Activated CD4-positive, alpha-beta T cell treated with anti-CD3 and anti-CD28 coated beads for 24 hours (primary cell): ENCODE results near the gene HOXA2.

Source experiments
- DNase-seq, 2 donors: peaks; one replicate each; pipeline ENCODE4 v3.0.0-alpha.2; 2020; ENCODE audit warnings: low read depth in 2 of 2

The HOXA2 gene

DNA sequence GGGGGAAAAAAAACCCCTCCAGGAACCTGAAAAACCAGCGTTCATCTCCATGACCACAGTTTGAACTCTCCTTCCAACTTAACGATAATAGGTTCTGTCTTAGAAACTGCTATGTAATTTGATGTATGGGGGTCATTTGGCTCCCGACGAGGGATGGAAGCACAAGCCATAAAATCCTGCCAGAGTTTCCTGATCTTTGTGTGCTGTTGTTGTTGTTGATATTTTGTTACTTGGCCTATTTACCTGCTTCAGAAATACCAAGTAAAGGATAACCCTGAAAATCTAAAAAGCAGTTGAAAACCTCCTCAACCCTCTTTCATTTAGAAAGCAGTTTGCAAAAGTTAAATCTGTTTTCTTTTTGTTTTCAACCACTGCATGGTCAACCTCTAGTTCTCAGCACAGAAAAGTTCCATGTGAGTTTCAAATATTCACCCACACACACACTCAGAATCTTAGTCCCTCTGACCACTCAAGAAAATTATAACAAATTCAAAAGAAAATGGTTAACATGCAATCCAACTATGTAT is 9.3 kb upstream of the HOXA2 start:
- DNase-seq, result no peak

DNA sequence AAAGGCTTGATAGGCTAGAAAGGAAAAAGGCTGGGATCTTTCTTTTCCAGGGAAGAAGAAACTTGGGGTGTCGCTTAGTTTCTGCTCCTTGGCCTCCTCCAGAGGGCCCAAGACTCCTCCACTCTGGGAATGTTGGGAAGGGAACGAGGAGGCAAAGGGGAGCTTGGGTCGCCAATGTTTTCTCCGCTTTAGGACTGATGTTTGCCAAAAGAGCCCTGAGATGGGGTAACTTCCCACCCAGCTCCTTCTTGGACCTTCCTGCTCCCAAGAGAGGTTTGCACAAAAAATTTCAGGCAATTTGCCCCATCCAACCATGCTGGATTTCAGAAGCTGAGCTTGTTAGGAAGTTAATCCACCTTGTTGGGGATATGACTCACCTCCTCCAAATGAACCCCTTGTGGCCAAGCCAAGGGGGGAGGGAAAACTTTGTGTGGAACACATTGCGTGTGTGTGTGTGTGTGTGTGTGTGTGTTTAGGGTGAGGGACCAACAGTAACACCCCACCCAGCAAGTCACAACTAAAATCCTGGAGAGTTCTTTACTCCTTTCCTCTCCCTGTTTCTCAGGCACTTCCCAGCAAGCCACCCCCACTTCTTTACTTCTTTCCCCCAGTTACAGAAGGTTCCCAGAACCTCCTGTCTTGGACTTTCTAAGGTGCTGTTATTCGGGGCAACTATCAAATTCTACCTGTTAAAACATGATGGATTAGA is 8.7 kb upstream of the HOXA2 start:
- no peak for DNase-seq

DNA sequence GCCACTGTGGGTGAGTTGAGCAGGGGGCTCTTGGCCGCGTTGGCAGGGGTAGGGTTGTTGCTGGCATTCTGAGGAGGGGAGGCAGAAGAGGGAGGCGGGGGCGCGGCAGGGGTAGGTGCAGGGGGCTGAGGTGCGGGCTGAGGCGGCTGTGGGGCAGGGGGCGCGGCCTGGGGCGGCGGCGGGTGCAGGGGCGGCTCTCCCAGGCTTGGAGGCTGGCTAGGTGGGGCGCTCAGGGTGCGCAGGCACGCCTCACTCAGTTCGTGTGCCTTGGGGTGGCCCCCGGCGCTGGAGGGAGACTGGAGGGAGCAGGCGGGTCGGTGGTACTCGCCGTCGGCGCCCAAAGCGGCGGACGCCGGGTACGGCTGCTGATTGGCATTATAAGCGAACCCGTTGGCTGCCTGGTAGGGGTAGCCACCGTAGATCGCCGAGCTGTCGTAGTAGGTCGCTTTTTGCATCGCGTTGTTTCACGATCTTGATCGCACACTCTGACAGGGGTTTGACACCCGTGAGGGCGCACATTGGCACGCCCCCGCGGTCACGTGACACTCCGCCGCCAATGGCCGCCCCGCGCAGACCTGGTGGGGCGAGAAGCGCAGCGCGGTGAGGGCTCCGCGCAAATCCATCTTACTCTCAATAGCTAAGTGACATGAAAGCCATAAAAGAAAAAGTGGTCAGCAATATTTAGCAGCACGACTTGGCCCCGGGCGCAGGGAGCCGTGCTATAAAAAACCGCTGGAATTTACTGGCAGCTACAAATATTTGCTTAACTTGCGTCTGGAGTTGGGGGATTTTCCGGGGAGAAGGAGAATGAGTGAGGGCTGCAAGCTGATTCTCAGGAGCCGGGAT is 7.9 kb upstream of the HOXA2 start:
- no peak for DNase-seq

DNA sequence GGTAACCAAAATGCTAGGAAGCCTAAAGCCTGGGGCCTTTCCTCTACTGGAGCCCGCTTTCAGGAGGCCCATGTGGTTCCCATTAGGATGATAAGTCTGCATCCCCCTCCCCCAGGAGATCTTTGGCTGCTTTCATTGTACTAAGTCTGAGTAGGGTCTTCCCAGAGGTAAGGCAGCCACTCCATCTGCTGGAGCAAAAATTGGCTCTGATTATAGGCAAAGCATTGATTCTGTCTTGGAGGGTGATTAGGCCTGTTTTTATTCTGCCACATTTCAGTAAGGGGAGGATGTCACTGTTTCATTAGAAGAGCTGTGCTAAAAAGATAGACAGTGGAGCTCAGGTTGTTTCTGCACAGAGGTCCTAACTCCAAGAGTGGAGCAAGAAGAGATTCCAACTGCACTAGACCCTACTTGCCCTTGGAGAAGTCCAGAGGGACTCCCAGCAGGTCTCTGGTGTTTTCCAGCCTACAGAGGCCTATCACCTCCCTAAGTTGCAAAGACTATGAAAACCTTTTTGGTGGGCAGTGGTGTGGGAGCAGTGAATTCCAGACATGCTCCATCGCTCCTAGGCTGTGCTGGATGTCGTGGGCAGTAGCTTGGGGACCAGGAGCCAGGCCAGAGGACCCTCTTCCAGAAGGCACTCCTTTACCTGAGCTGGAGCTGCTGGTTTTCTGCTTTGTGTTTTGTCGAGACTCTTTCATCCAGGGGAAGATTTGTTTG is 7.1 kb upstream of the HOXA2 start:
- no peak for DNase-seq

DNA sequence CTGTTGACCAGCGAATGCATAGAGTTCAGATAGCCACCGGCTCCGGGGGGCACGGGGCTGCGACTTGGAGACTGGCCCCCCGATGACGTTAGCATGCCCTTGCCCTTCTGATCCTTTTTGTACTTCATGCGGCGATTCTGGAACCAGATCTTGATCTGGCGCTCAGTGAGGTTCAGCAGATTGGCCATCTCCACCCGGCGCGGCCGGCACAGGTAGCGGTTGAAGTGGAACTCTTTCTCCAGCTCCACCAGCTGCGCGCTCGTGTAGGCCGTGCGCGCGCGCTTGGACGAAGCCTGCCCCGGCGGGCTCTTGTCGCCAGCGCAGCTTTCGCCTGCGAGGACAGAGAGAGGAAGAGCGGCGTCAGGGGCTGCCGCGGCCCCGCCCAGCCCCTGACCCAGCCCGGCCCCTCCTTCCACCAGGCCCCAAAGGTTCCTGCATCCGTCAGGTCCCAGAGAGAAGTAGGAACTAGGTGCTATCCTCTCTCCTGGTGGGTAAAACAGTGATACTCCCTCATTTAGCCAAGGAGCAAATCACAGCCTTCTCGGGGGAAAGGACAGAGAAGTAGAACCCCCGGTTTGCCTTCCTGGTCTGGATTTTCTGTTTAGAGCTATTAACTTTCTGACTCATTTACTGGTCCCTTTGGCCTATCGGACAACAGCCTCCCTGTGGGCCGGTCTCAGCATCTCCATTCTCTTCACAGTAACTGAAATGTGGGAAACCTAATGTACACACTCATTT is 6.1 kb upstream of the HOXA2 start:
- DNase-seq, result no peak

DNA sequence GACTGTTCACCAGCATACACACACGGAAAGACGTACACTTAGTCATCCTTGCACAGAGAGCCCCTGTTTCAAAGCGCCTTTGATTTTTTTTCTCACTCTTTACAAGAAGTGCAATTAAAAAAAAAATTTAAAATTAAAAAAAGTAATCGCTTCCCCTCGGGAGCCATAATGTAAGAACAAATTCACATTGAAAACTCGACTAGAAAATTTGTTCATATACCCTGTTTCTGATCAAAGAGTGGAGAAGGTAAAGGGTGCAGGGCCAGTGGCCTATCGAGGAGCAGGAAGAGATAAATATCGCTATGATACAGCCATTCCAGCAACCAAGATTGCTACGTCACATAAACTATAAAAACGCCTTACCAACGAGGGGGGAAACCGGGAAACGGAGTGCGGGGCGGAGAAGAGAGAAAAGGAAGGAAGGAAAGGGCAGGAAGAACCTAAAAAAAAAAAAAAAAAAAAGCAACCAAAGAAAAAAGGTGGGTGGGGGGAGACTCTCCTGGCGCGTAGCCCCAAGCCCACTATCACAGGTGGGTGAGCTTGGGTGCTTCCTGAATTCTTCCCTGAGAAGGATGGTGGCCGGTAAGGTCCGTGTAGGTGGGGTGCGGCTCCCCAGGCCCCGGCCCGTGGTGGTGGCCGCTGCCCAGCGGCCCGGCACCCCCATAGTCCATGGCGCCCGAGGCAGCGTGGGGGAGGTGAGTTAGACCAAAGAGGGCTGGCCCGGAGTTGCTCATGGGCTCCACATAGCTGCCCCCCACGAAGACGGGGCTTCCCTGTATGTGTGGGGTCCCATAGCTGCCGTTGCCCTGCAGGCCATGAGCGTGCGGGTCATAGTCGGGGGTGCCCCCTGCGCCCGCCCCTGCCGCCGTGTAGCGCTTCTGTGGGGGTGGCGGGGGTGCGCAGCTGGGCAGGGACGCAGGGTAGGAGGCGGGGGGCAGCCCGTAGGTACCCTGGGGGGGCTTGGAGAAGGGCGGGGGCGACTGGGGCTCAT is 5.2 kb upstream of the HOXA2 start:
- DNase-seq, result no peak

DNA sequence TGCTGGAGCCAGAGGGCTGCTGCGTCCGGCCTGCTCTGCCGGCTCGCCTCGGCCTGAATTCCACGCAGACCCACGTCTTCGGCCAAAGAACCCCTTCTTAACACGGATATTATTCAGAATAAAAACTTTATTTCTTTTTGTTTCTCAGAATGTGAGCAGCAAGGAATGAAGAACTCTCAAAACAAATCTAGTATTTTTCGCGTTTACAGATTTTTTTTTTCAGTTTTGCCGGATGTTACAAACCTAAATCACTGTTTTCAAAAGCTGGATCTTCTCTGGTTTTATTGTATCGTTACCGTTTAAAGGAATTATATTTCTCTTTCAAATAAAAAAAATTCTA is 4.4 kb upstream of the HOXA2 start:
- no peak for DNase-seq

DNA sequence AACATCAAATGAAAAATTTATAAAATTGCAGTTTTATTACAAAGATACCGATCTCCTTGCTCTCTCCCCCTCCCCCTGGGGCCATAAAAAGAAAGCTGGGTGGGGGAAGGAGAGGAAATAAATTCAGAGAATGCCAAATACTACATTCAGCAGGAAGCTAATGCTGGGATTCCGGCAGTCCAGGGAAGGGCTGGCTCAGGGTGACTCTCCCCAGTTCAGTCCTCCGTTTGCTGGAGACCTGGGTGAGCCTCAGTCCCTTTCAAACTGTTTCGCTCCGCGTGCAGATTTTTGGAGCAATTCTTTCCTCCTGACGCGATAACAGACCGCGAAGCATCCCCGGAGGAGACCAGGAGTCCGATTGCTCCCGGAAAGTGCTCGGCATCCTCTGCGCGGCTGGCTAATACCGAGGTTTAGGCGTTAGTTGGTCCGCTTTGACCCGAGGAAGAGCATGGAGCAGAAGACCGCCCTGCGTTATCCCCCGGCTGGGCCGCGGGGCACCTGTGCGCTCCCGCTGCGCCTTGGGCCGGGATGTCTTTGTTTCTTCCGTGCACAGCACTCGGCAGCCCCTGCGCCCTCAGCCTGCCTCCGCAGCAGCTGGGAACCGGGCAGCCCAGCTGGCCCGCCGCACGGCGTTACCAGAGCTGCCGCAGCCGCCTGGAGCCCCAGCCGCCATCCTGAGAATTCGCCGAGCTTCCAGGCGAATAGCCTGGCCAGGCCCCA is 3.9 kb upstream of the HOXA2 start:
- no peak for DNase-seq

DNA sequence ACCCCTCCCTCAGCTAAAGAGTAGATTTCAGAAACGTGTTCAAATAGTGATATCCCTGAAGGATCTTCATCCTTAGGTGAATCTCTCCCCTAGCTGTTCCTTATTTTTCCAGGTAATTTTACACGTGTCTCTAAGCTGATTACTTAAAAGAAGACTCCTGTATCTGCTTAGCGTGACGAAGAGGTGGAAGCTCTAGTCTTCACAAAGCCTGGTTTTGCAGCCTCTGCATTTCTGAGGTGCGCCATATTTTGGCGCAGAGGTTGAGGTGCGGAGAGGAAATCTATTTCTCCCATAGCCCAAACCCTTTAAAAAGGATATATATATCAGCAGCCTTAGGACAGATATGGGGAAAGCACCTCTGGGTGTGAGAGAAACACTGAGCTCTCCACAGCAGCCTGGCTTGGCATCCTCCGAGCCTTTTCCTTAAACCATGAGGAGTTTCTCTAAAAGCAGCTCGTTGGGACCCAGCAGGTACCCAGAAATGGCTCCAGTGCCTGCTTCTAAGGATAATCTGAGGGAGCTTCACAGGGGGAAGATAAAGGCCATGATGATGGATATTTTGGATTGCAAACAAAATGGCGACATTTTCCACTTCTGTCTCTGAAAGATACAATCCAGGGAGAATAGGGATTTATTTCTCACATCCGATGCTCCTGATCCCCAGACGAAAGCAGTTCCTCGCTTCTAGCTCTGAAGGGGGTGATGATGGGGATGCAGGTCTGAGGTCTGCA is 3.0 kb upstream of the HOXA2 start:
- DNase-seq, result no peak

DNA sequence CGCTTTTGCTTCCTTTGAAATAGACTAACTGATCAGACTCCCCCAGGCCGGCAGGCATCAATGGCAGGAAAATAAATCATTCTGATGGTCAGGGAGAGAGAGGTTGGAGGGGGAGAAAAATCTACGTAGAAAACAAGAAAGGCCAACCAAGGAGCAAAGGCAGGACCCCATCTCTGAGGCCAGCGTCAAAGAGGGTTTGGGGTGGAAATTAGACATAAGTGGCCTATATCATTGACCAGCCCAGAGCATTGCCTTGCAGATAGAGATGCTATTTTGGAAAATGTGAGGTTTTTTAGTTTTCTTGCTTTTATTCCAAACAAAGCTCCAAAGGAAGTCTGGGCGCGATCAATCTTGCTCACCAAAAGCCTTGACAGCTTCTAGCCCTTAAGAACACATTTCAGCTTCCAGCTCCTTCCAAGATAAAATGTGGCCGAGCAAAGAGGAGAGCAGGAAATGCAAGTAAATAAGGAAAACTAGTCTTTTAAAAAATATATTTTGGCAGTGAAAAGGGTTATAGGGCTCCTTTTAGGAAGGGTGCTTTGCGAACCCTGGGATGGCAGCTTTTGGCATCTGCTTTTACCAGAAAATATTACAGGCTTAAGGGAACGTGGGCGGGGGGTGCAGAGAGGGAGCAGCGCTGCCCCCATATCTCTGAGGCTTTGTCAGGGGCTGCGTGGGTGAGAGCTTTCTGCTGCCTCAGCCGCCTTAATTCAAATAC is 2.0 kb upstream of the HOXA2 start:
- DNase-seq, result no peak

DNA sequence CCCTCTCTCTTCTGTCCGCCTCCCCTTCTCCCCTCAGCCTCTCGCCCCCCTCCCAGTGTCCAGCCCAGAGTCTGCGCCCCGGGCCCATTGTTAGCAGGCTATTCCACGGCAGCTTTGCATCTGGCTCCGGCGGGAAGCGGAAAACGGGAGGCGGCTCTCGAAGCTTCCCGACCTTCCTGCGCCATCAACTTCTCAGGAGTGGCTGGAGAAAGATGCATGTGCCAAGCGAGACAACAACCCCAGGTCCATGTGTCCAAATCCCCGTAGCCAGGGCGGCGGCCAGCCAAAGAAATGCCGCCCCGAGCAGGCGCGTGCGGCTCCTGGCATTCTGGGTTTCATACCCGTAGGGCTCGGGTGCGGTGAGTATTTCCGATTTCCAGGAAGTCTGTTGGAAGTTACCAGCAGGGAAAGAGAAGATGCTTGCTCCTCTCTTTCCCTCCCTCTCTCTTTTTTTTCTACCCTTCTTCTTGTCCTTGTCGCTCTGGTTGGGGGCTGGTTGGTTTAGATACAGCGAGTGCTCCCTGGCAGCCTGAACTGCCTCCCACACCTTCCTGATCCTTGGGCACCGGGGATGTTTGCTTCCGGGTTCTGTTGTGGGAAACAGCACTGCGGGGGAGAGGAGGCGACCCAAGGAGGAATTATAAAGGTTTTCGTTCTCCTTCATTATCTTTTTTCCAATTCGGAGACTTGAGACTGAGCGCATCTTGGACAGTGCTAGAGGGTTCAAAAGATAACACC is 1.2 kb upstream of the HOXA2 start:
- no peak for DNase-seq

DNA sequence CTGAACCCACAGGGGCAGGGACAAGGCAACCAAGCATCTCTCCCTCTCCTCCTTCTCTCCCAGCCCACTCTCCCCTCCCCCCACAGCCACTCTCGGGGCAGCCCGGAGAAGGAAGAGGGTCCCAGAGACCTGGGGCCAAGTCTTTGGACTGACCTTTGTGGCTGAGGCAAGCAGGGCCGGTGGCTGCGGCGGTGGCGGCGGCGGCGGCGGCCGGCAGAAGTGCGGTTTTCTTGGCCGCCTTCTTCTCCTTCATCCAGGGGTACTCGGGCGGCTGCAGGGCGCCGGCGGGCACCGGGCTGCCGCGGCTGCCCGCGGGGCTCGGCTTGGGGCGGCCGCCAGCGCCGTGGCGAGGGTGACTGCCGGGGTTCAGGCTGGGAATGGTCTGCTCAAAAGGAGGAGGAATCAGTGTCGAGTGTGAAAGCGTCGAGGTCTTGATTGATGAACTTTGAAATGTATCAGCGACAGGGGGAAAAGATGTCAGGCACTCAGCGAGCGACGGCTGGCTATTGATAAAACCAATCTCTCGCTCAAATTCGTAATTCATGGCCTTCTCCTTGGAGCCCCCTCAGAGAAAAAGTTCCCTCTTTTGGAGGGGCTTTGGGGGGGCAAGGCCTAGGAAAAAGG is 414 bp downstream of the HOXA2 start:
- no peak for DNase-seq

DNA sequence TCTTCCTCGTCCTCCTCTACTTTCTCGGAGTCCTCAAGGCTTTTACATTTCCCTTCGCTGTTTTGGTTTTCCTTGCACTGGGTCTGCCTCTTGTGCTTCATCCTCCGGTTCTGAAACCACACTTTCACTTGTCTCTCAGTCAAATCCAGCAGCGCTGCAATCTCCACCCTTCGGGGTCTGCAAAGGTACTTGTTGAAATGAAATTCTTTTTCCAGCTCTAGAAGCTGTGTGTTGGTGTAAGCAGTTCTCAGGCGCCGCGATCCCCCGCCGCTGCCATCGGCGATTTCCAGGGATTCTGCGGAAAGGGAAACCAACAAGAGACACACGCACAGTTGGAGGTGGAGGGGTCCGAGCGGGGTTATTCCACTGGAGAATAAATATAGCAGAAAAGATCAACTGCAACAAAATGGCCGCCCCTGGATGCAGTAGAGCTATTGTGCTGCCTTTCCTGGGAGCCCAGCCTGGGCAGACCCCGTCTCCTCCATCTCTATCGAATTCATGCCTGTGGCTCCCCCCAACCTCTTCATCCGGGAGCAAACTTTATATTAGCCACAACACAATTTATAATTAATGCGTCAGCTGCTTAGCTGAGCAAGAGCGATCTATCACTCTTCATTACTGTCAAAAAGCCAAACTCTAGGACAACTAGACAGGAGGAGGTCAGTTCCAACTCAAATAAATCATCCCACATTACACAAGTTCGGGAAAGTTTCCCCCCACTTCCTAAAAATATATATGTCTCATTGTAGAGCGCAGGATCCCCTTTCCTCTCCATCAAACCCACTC is 1.1 kb downstream of the HOXA2 start:
- no peak for DNase-seq

DNA sequence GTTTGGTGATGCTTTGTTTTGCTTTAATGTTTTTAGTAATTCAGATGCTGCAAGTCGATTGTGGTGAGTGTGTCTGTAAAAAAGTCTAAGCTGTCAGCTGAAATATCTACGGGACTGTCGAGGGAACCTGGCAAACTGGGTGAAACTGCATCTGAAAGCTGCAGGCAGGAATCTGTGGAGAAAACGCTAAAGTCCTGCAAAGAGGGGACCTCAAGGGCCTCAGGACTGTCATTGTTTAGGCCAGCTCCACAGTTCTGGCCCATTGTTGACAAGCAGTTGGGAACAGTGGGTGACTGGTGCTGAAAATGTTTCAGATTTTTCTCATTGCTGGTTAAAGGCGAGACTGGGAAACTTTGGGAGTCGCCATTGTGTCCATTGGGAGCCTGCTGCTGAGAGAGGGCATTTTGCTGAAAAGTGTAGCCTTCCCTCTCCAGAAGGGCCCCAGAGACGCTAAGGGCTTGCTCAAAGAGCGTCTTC is 1.8 kb downstream of the HOXA2 start:
- DNase-seq, result no peak

DNA sequence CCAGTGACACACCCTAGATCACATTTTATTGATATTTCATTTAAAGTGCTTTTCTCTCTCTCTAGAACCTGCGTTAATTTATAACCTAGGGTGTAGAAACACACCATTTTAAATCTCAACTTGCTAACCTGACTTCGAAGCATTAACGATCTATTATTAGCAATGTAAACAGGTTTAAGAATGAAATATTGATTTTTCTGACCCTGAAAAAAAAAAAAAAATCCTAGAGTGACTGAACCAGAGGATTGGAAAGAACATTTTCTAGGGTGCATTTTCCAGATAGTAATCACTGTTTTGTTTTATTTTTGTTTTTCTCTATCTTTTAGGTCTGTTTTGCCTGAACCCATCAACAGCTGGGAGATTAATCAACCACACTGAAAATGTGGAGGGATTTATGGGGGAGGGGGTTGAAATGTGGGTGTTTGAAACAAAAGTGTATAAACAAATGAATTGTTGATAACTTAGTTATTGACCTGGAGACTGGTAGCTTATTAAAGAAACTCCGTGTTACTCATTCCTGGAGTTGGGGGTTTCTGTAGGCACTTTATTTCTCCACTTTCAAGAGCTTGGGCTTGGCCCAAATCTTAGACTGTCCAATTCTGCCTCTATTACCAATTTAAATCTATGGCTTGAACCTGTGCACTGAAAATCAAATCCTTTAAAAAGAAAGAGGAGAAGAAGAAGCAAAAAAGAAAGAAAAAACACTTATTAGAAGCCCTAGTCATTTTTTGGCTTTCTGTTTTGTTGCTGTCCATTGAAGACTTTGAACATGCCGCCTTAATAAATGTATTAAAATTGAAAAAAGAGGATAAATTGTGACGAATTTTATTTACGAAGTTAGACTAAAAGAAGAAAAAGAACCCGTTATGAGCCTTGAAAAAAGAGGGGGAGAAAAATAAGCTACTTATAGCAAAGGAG is 2.8 kb downstream of the HOXA2 start:
- no peak for DNase-seq
